Body of pancreas (tissue), 4 donors: Measurements from ENCODE around the gene MAGOH. TPM values are rescaled to one million over a fixed set of nuclear protein-coding genes. Genes with fewer than 3 reads are reported as not detected.
A peak's percentile ranks its signal among the peaks of the same experiment; 100 is the strongest.

Experiments
- ATAC-seq: fragments of 150-250 bp; one replicate; pipeline ENCODE4 v1.9.1; 2016
- DNase-seq, 4 donors: peaks; one replicate each; pipeline ENCODE4 v3.0.0-alpha.2; 2019
- H3K27ac ChIP-seq, 4 donors: fragments of 200-600 bp; sonication (generic); 1 replicate in 3 of 4; 2 replicates in 1 of 4; pipeline versions ENCODE4 v1.5.1 to v1.6.1; 2016 to 2019; ENCODE audit warnings: mild to moderate bottlenecking in 1 of 4, mixed read lengths in 1 of 4, moderate library complexity in 1 of 4
- H3K27me3 ChIP-seq, 2 donors: fragments of 200-600 bp; sonication (generic); one replicate each; pipeline ENCODE4 v1.6.0; 2016; ENCODE audit warnings: mild to moderate bottlenecking in 1 of 2
- H3K36me3 ChIP-seq, 2 donors: fragments of 200-600 bp; sonication (generic); replicated peaks in 1 of 2; 2 replicates each; pipeline ENCODE4 v1.5.1; 2016; ENCODE audit warnings: low read depth in 2 of 2; ENCODE audit not compliant: insufficient read depth in 1 of 2
- H3K4me1 ChIP-seq: fragments of 200-600 bp; sonication (generic); one replicate; pipeline ENCODE4 v1.6.0; 2016
- H3K4me3 ChIP-seq, 2 donors: fragments of 200-600 bp; sonication (generic); 1 replicate in 1 of 2; 2 replicates in 1 of 2; pipeline ENCODE4 v1.5.1; 2016 to 2019
- H3K9me3 ChIP-seq, 3 donors: fragments of 200-600 bp; sonication (generic); 1 replicate in 2 of 3; 2 replicates in 1 of 3; pipeline ENCODE4 v1.5.1; 2016
- CTCF ChIP-seq, 7 experiments: fragments of 450-650 bp in 4 of 7; fragments of 200-600 bp in 3 of 7; sonication (generic) in 3 of 7; IDR thresholded peaks; one replicate each; pipeline ENCODE4 v1.5.1; 2016 to 2019; ENCODE audit warnings: antibody characterized with exemption in 7 of 7
- POLR2A ChIP-seq, 3 donors: fragments of 450-650 bp; IDR thresholded peaks; one replicate each; pipeline ENCODE4 v1.6.1; 2016; ENCODE audit warnings: antibody characterized with exemption in 3 of 3, mild to moderate bottlenecking in 2 of 3
- WGBS, 2 donors: methylation state at CpG; one replicate each; pipeline ENCODE4 v1.1.5; 2017; 5-methylcytosine and 5-hydroxymethylcytosine counted together
- intact Hi-C: fragments of 100-400 bp; cut with DNase I; formaldehyde crosslinking; loops from one replicate; pipeline ENCODE4 v1.15.1; 2023
- total RNA-seq, 2 donors: library from RNA; depleted of rRNA; stranded (reverse); fragments of >200 nt; gene quantifications; one replicate each; pipeline ENCODE4 v1.1.0, GENCODE V29; 2016

The MAGOH gene
- total RNA-seq, 2 donors from 2014 or later: 9.6 to 15.2 TPM

- H3K4me3 ChIP-seq: no peak overlapping the region
- no peak overlapping the region for H3K27ac ChIP-seq
- intact Hi-C loops: no loop called here
- H3K27me3 ChIP-seq: no peaks in the 10 kb centered on the region
- H3K9me3 ChIP-seq: no peaks in the 10 kb centered on the region
- TF ChIP-seq CTCF (IDR thresholded peaks at IDR 0.05) (no peak), POLR2A (IDR thresholded peaks at IDR 0.05) (no peak)
- no peaks in the 10 kb centered on the region for H3K36me3 ChIP-seq
- DNase-seq (no peak), ATAC-seq (no peak)
- no peaks in the 10 kb centered on the region for H3K4me1 ChIP-seq
- 87 to 95% methylated on average over 10 to 11 of the region's 11 CpGs for WGBS, 2 donors
Observed at GRCh38 chr1:53264048-53264447, 25.7 kb upstream of the MAGOH start.

GRCh38 chr1:53262000-53262399, 23.7 kb upstream of the MAGOH start:
- no peaks in the 10 kb centered on the region for H3K27me3 ChIP-seq
- WGBS, 2 donors: 95 to 98% methylated on average over 3 of the region's 3 CpGs
- no peak overlapping the region for H3K4me3 ChIP-seq
- TF ChIP-seq POLR2A (IDR thresholded peaks at IDR 0.05) (no peak), CTCF (IDR thresholded peaks at IDR 0.05) (no peak)
- DNase-seq (no peak), ATAC-seq (no peak)
- H3K27ac ChIP-seq: no peak overlapping the region
- intact Hi-C loops: no loop called here
- H3K4me1 ChIP-seq: peaks cover 16% of the 10 kb centered on the region
- no peaks in the 10 kb centered on the region for H3K9me3 ChIP-seq
- no peaks in the 10 kb centered on the region for H3K36me3 ChIP-seq

- Histone ChIP-seq H3K9me3 (no peaks in the 10 kb centered on the region), H3K27ac (no peak overlapping the region), H3K27me3 (no peaks in the 10 kb centered on the region), H3K4me3 (no peak overlapping the region), H3K36me3 (no peaks in the 10 kb centered on the region), H3K4me1 (peaks cover 18% of the 10 kb centered on the region)
- ATAC-seq: no peak
- intact Hi-C loops: no loop called here
- WGBS, 2 donors: 66 to 86% methylated on average over 4 of the region's 4 CpGs
- TF ChIP-seq POLR2A (IDR thresholded peaks at IDR 0.05): no peak
- TF ChIP-seq CTCF (IDR thresholded peaks at IDR 0.05): no peak
- no peak for DNase-seq
Observed at GRCh38 chr1:53260631-53261247, 22.4 kb upstream of the MAGOH start.

GRCh38 chr1:53259932-53260331, 21.6 kb upstream of the MAGOH start:
- Histone ChIP-seq H3K36me3 (no peaks in the 10 kb centered on the region), H3K27ac (no peak overlapping the region), H3K9me3 (no peaks in the 10 kb centered on the region), H3K27me3 (no peaks in the 10 kb centered on the region), H3K4me3 (no peak overlapping the region), H3K4me1 (peaks cover 18% of the 10 kb centered on the region)
- intact Hi-C loops: no loop called here
- ATAC-seq (no peak), DNase-seq (no peak)
- 90 to 93% methylated on average over 2 of the region's 2 CpGs for WGBS, 2 donors
- TF ChIP-seq CTCF (IDR thresholded peaks at IDR 0.05) (no peak), POLR2A (IDR thresholded peaks at IDR 0.05) (no peak)

GRCh38 chr1:53258216-53258615, 19.9 kb upstream of the MAGOH start:
- intact Hi-C loops: no loop called here
- Histone ChIP-seq H3K9me3 (no peaks in the 10 kb centered on the region), H3K27ac (no peak overlapping the region), H3K27me3 (no peaks in the 10 kb centered on the region), H3K4me3 (no peak overlapping the region), H3K4me1 (peaks cover 18% of the 10 kb centered on the region), H3K36me3 (no peaks in the 10 kb centered on the region)
- DNase-seq (no peak), ATAC-seq (peak; percentile 27)
- TF ChIP-seq POLR2A (IDR thresholded peaks at IDR 0.05): no peak
- no peak for TF ChIP-seq CTCF (IDR thresholded peaks at IDR 0.05)
- WGBS, 2 donors: 29 to 62% methylated on average over 1 of the region's 1 CpG
